GM12878 (cell line): Measurements from ENCODE around the gene MRPS12. TPM values are rescaled to one million over a fixed set of nuclear protein-coding genes. Genes with fewer than 3 reads are reported as not detected.

Experiments used
- BACH1 ChIP-seq: fragments of 450-650 bp; IDR thresholded peaks from 2 replicates; pipeline ENCODE4 v1.6.1; 2017; ENCODE audit warnings: mild to moderate bottlenecking, borderline replicate concordance
- BRCA1 ChIP-seq: IDR thresholded peaks from 2 replicates; pipeline ENCODE4 v1.6.1; 2011; ENCODE audit warnings: low read depth, low read length, improper control_type of control experiment
- CEBPB ChIP-seq, 2 experiments: fragments of 150-350 bp in 1 of 2; IDR thresholded peaks; 2 replicates each; pipeline ENCODE4 v1.6.1; 2012 to 2014; ENCODE audit warnings: low read depth in 2 of 2, low read length in 2 of 2, borderline replicate concordance in 1 of 2, inconsistent platforms in 1 of 2
- CHD2 ChIP-seq: IDR thresholded peaks from 2 replicates; pipeline ENCODE4 v1.6.1; 2011; ENCODE audit warnings: low read depth, low read length, improper control_type of control experiment, borderline replicate concordance
- DPF2 ChIP-seq: fragments of 450-650 bp; IDR thresholded peaks from 2 replicates; pipeline ENCODE4 v1.6.1; 2017; ENCODE audit warnings: mild to moderate bottlenecking
- GATAD2B ChIP-seq: fragments of 450-650 bp; conservative IDR thresholded peaks from 2 replicates; pipeline ENCODE4 v1.6.1; 2017; ENCODE audit warnings: low read depth, mild to moderate bottlenecking, moderate library complexity
- HDGF ChIP-seq: fragments of 450-650 bp; IDR thresholded peaks from 2 replicates; pipeline ENCODE4 v1.6.1; 2016; ENCODE audit warnings: antibody characterized with exemption
- IKZF1 ChIP-seq: fragments of 450-650 bp; conservative IDR thresholded peaks from 2 replicates; pipeline ENCODE4 v1.6.1; 2017; ENCODE audit warnings: antibody characterized with exemption, mild to moderate bottlenecking
- MEF2A ChIP-seq: IDR thresholded peaks from 2 replicates; pipeline ENCODE4 v1.6.1; 2011; ENCODE audit warnings: low read depth, mild to moderate bottlenecking, low read length, moderate library complexity; ENCODE audit not compliant: insufficient read depth
- MTA3 ChIP-seq: IDR thresholded peaks from 2 replicates; pipeline ENCODE4 v1.6.1; 2012; ENCODE audit warnings: low read length, inconsistent platforms, borderline replicate concordance
- MYB ChIP-seq: fragments of 150-350 bp; IDR thresholded peaks from 2 replicates; pipeline ENCODE4 v1.6.1; 2014; ENCODE audit warnings: mild to moderate bottlenecking, low read depth, low read length, borderline replicate concordance
- NFYA ChIP-seq: IDR thresholded peaks from 2 replicates; pipeline ENCODE4 v1.6.1; 2011; ENCODE audit warnings: low read depth, mild to moderate bottlenecking, low read length, improper control_type of control experiment, borderline replicate concordance
- POU2F2 ChIP-seq: IDR thresholded peaks from 3 replicates; pipeline ENCODE4 v1.6.1; 2011; ENCODE audit warnings: low read depth, mild to moderate bottlenecking, low read length, borderline replicate concordance
- RB1 ChIP-seq: fragments of 450-650 bp; formaldehyde crosslinking; IDR thresholded peaks from 2 replicates; pipeline ENCODE4 v1.6.1; 2017; ENCODE audit warnings: mild to moderate bottlenecking, borderline replicate concordance
- SMAD1 ChIP-seq: fragments of 450-650 bp; IDR thresholded peaks from 2 replicates; pipeline ENCODE4 v1.6.1; 2018; ENCODE audit warnings: mild to moderate bottlenecking, low read depth; ENCODE audit not compliant: partially characterized antibody
- SMARCA5 ChIP-seq: fragments of 450-650 bp; IDR thresholded peaks from 2 replicates; pipeline ENCODE4 v1.6.1; 2017; ENCODE audit warnings: mild to moderate bottlenecking
- SREBF2 ChIP-seq: IDR thresholded peaks from 2 replicates; pipeline ENCODE4 v1.6.1; 2012; ENCODE audit warnings: mild to moderate bottlenecking, low read length
- SRF ChIP-seq, 2 experiments: IDR thresholded peaks; 2 replicates each; pipeline ENCODE4 v1.6.1; 2011; ENCODE audit warnings: low read depth in 2 of 2, low read length in 2 of 2, mild to moderate bottlenecking in 1 of 2, moderate library complexity in 1 of 2
- SUZ12 ChIP-seq: fragments of 200-600 bp; sonication (generic); IDR thresholded peaks from one replicate; pipeline ENCODE4 v1.6.1; 2018; ENCODE audit warnings: antibody characterized with exemption, mild to moderate bottlenecking; ENCODE audit not compliant: unreplicated experiment
- YBX1 ChIP-seq: fragments of 450-650 bp; IDR thresholded peaks from 2 replicates; pipeline ENCODE4 v1.6.1; 2016; ENCODE audit warnings: antibody characterized with exemption
- polyA plus RNA-seq, 11 experiments: library from polyadenylated mRNA; depleted of rRNA in 4 of 11; unstranded in 6 of 11; stranded (reverse) in 5 of 11; fragments of >200 nt; fragmentation: Nextera tagmentation in 4 of 11; fragmentation: Illumina TruSeq in 1 of 11; extraction: Ambion mirVana in 4 of 11; extraction: Trizol in 1 of 11; gene quantifications; 1 replicate in 1 of 11; 2 replicates in 10 of 11; pipeline versions ENCODE4 v1.2.1 to v1.2.3, GENCODE V29; 2011 to 2016; ENCODE audit warnings: inconsistent platforms in 2 of 11, missing spikeins in 2 of 11, low read depth in 1 of 11
- total RNA-seq, 4 experiments: library from RNA; depleted of rRNA in 3 of 4; stranded (reverse); fragments of >200 nt in 3 of 4; fragmentation: Illumina TruSeq in 1 of 4; extraction: Trizol in 1 of 4; gene quantifications; 2 replicates each; pipeline versions ENCODE4 v1.2.1 to v1.2.3, GENCODE V29; 2013 to 2021
- TF ChIP-seq, protein P1 (sequence below): IDR thresholded peaks from 2 replicates; pipeline ENCODE4 v1.6.1; 2011; ENCODE audit warnings: mild to moderate bottlenecking, low read depth, low read length, moderate library complexity; ENCODE audit not compliant: insufficient replicate concordance
- TF ChIP-seq, protein P2 (sequence below): fragments of 450-650 bp; IDR thresholded peaks from 2 replicates; pipeline ENCODE4 v1.6.1; 2016; ENCODE audit warnings: mild to moderate bottlenecking
- TF ChIP-seq, protein P3 (sequence below): fragments of 450-650 bp; IDR thresholded peaks from 2 replicates; pipeline ENCODE4 v1.6.1; 2017; ENCODE audit warnings: mild to moderate bottlenecking, low read depth, inconsistent platforms; ENCODE audit not compliant: poor library complexity, severe bottlenecking
- TF ChIP-seq, protein P4 (sequence below): fragments of 450-650 bp; IDR thresholded peaks from 2 replicates; pipeline ENCODE4 v1.6.1; 2016; ENCODE audit warnings: mild to moderate bottlenecking
- TF ChIP-seq, protein P5 (sequence below): IDR thresholded peaks from 2 replicates; pipeline ENCODE4 v1.6.1; 2011; ENCODE audit warnings: low read depth, low read length, improper control_type of control experiment, borderline replicate concordance

MRPS12 gene
- total and polyA plus RNA-seq, 10 of the 15 experiments (the other 5 are each of a cell fraction or from before 2014, with no cell fraction given), result 7.3 to 205 (median 77.3) TPM

DNA sequence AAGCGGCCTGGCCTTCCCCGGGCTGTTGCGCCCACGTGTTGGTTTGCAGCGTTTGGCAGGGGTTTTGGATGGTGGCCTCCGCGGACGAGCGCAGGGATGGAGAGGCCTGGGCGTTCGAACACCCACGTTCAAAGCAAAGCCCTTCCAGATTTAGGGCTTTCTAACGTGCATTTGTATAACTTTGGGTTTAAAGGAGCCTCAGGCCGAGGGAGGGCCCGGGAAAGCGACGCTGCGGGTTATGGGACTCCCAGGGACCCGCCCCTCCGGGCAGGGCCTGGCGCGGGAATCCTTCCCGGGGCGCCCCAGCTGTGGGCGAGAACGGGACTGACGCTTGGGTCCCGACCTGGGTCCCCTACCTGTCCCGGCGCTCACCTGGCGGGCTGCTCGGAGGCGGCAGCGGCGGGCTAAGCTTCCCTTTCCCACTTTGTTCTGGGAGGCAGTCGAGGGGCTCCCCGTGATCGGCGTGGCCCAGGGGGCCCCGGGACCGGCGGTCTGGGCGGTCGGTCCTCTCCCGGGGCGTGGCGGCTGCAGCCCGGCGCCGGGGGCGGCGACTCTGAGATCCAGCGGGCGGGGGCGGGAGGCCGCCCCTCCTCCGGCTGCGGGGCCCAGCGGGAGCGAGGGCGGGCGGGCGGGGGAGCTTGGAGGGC lies 44.6 kb downstream of the MRPS12 start, which contains the start of gene FBXO17 (continued):
- no peak for TF ChIP-seq YBX1
- TF ChIP-seq IKZF1, result peak; percentile 41
- TF ChIP-seq, protein P1, sequence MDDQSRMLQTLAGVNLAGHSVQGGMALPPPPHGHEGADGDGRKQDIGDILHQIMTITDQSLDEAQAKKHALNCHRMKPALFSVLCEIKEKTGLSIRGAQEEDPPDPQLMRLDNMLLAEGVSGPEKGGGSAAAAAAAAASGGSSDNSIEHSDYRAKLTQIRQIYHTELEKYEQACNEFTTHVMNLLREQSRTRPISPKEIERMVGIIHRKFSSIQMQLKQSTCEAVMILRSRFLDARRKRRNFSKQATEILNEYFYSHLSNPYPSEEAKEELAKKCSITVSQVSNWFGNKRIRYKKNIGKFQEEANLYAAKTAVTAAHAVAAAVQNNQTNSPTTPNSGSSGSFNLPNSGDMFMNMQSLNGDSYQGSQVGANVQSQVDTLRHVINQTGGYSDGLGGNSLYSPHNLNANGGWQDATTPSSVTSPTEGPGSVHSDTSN, result no peak
- TF ChIP-seq MYB, result no peak
- TF ChIP-seq MEF2A, result no peak
- TF ChIP-seq NFYA, result no peak
- TF ChIP-seq SMARCA5, result peak; percentile 32; the same call in 1 of the 2 replicates
- TF ChIP-seq RB1, result peak; percentile 26; the same call in 1 of the 2 replicates
- TF ChIP-seq GATAD2B, result peak; percentile 56; the same call in 1 of the 2 replicates
- TF ChIP-seq, protein P2, sequence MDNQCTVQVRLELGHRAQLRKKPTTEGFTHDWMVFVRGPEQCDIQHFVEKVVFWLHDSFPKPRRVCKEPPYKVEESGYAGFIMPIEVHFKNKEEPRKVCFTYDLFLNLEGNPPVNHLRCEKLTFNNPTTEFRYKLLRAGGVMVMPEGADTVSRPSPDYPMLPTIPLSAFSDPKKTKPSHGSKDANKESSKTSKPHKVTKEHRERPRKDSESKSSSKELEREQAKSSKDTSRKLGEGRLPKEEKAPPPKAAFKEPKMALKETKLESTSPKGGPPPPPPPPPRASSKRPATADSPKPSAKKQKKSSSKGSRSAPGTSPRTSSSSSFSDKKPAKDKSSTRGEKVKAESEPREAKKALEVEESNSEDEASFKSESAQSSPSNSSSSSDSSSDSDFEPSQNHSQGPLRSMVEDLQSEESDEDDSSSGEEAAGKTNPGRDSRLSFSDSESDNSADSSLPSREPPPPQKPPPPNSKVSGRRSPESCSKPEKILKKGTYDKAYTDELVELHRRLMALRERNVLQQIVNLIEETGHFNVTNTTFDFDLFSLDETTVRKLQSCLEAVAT, result peak; percentile 99
- TF ChIP-seq HDGF, result no peak
- peak; percentile 18; the same call in 1 of the 2 replicates for TF ChIP-seq DPF2
- TF ChIP-seq, protein P3, sequence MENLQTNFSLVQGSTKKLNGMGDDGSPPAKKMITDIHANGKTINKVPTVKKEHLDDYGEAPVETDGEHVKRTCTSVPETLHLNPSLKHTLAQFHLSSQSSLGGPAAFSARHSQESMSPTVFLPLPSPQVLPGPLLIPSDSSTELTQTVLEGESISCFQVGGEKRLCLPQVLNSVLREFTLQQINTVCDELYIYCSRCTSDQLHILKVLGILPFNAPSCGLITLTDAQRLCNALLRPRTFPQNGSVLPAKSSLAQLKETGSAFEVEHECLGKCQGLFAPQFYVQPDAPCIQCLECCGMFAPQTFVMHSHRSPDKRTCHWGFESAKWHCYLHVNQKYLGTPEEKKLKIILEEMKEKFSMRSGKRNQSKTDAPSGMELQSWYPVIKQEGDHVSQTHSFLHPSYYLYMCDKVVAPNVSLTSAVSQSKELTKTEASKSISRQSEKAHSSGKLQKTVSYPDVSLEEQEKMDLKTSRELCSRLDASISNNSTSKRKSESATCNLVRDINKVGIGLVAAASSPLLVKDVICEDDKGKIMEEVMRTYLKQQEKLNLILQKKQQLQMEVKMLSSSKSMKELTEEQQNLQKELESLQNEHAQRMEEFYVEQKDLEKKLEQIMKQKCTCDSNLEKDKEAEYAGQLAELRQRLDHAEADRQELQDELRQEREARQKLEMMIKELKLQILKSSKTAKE, result no peak
- no peak for TF ChIP-seq CEBPB (IDR thresholded peaks at IDR 0.05; ENCODE audit: borderline replicate concordance in 1 of 2, low read depth in 2 of 2, low read length in 2 of 2)
- TF ChIP-seq, protein P4, sequence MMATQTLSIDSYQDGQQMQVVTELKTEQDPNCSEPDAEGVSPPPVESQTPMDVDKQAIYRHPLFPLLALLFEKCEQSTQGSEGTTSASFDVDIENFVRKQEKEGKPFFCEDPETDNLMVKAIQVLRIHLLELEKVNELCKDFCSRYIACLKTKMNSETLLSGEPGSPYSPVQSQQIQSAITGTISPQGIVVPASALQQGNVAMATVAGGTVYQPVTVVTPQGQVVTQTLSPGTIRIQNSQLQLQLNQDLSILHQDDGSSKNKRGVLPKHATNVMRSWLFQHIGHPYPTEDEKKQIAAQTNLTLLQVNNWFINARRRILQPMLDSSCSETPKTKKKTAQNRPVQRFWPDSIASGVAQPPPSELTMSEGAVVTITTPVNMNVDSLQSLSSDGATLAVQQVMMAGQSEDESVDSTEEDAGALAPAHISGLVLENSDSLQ, result no peak
- TF ChIP-seq SUZ12, result no peak
- TF ChIP-seq POU2F2, result no peak
- TF ChIP-seq SMAD1, result no peak
- no peak for TF ChIP-seq MTA3
- TF ChIP-seq SREBF2, result no peak
- no peak for TF ChIP-seq SRF (IDR thresholded peaks at IDR 0.05; ENCODE audit: low read depth in 2 of 2, low read length in 2 of 2)
- TF ChIP-seq CHD2, result no peak
- TF ChIP-seq, protein P5, sequence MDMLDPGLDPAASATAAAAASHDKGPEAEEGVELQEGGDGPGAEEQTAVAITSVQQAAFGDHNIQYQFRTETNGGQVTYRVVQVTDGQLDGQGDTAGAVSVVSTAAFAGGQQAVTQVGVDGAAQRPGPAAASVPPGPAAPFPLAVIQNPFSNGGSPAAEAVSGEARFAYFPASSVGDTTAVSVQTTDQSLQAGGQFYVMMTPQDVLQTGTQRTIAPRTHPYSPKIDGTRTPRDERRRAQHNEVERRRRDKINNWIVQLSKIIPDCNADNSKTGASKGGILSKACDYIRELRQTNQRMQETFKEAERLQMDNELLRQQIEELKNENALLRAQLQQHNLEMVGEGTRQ, result no peak
- no peak for TF ChIP-seq BACH1
- no peak for TF ChIP-seq BRCA1
